Activated CD4-positive, alpha-beta T cell treated with anti-CD3 and anti-CD28 coated beads for 48 hours (primary cell): ENCODE data around the gene SLC2A8.

Experiments
- DNase-seq: peaks from one replicate; pipeline ENCODE4 v3.0.0-alpha.2; 2020

Gene SLC2A8

GRCh38 chr9:127404631-127405030 is 7.7 kb downstream of the SLC2A8 start:
- no peak for DNase-seq

- no peak for DNase-seq
These were observed 8.6 kb downstream of the SLC2A8 start for GRCh38 chr9:127405344-127406125.

DNA sequence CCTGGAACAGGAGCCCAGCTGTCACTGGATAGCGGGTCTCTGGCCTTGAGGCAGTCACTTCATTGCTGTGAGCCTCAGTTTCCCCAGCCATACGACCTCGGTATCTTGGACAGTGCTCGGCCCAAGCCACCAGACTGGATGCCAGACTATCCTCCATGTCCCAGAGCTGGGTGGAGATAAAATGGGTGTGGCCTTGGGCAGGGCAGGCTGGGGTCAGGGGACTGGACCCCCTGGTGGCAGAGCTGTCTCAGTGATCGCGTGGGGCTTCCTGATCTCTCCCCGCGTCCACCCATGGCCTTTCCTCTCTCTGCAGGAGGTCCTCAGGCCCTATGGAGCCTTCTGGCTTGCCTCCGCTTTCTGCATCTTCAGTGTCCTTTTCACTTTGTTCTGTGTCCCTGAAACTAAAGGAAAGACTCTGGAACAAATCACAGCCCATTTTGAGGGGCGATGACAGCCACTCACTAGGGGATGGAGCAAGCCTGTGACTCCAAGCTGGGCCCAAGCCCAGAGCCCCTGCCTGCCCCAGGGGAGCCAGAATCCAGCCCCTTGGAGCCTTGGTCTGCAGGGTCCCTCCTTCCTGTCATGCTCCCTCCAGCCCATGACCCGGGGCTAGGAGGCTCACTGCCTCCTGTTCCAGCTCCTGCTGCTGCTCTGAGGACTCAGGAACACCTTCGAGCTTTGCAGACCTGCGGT is 10.0 kb downstream of the SLC2A8 start:
- DNase-seq = no peak

GRCh38 chr9:127407492-127407843 is 10.5 kb downstream of the SLC2A8 start:
- DNase-seq = no peak

DNA sequence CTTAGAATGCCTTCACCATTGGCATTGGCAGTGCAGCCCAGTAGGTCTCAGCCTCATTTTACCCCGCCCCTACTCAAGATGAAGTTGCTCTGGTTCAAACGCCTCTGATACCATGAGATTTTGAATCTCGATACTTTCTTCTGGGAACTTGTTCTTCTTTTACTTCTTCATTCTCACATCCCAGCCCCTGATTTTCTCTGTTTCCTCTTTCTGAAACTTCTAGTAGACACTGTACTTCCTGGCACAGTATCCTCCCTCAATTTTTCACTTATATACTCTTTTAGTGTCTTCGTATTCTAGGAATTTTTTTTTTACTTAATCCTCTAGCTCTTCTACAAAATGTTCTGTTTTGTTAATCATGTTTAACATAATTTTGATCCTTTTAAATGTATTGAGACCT is 14.2 kb downstream of the SLC2A8 start:
- no peak for DNase-seq

GRCh38 chr9:127415141-127415540 is 18.2 kb downstream of the SLC2A8 start:
- no peak for DNase-seq

GRCh38 chr9:127415657-127416056 is 18.7 kb downstream of the SLC2A8 start:
- DNase-seq = no peak

DNA sequence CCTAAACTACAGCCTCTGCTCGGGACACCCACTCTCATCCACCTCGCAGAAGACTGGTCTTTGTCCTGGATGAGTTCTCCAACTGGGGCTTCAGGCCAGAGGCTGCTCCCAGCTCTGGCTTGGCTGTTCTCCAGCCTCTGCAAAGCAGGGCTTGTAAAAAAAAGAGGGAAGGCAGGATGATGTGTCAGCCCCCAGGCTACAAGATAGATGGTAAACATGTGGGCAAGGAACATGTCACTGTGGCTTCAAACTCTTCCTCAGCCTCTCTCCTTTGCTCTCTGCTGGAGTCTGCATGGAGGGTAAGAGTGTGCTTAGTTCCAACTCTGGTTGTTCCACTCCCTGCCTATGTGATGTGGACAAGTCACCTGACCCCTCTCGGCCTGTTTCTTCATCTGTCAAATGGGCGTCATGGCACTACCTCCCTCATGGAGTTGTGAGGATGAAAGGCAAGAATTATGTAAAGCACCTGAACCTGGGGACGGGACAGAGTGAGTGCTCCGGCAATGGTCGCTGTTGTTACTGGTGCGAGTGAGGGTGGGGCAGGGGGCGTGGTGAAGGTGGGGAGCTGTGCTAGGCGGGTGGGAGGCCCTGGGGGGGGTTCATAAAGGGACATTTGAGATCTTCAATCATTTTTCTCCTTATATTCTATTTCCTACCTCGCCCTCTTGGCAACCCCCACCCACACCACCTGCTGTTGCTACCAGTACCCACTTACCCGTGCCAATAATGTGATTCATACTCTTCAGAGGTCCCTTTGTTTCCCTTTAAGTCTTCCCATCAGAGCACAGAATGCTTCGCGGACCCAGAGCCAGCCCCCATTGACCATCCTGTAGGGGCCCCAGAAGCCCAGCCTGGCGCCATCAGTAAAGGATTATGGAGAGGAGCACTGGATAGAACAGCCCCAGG is 20.4 kb downstream of the SLC2A8 start:
- DNase-seq = no peak

- DNase-seq = peak; percentile 65
These were observed 21.1 kb downstream of the SLC2A8 start for GRCh38 chr9:127418037-127418471.

- DNase-seq = no peak
These were observed 22.4 kb downstream of the SLC2A8 start for GRCh38 chr9:127419348-127419747.

- DNase-seq = no peak
These were observed 24.1 kb downstream of the SLC2A8 start for GRCh38 chr9:127421057-127421456.

GRCh38 chr9:127422133-127422782 is 25.3 kb downstream of the SLC2A8 start:
- DNase-seq = no peak

DNA sequence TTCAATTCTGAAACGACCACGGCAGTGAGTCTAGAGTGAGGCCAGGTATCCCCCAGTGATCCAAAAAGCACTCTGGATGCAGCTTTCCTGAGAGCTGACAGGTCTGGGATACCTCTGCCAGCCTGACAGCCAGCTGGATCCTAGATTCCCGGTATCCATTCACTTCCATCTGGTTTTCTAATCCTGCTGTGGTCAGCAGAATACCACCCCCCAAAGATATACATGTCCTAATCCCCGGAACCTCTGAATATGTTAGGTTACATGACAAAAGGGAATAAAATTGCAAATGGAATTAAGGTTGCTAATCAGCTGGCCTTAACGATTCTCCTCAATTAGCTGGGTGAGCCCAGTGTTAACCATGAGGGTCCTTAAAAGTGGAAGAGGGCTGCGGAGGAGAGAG is 25.8 kb downstream of the SLC2A8 start:
- DNase-seq = no peak

DNA sequence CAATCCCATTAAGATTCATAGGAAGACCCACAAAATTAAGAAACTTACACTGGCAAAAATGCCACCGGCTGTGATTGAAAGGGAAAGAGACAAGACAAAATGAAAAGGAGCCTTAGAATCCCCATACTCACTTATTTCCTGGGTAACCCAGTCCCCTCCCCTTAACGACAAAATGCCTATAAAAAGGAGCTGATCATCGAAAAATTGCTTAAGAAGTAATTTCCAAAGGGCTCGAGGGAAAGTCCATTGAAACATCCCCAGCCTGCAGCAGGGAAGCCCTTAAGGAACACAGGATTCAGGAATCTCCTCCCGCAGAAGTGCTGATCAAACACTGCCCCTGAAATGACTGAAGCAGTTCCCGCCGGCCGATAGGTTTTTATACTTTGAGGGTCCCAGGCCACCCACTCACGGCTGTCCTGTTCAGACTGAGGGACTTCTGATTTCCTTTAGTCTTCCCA is 26.5 kb downstream of the SLC2A8 start:
- DNase-seq = no peak

GRCh38 chr9:127423934-127424675 is 27.1 kb downstream of the SLC2A8 start, which contains the start of gene ZNF79:
ZNF79 (plus strand) TSS chr9:127424382; CDS start chr9:127424788, 406 bp downstream.
- peak; percentile 95 for DNase-seq

- DNase-seq = peak; percentile 54
These were observed 27.7 kb downstream of the SLC2A8 start for GRCh38 chr9:127424676-127424999.

DNA sequence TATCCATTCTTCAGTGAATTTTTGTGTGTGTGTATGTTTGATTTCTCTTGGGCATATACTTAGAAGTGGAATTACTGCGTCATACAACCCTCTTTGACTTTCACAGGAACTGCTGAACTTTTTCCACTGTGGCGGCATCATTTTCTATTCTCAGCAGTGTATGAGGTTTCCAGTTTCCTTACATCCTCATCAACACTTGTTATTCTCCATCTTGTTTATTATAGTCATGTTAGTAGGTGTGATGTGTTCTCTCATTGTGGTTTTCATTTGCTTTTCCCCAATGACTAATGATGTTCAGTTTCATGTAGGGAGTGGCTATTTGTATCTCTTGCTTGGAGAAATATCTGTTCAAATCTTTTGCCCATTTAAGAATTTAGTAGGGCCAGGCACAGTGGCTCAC is 29.8 kb downstream of the SLC2A8 start:
- peak; percentile 71 for DNase-seq

DNA sequence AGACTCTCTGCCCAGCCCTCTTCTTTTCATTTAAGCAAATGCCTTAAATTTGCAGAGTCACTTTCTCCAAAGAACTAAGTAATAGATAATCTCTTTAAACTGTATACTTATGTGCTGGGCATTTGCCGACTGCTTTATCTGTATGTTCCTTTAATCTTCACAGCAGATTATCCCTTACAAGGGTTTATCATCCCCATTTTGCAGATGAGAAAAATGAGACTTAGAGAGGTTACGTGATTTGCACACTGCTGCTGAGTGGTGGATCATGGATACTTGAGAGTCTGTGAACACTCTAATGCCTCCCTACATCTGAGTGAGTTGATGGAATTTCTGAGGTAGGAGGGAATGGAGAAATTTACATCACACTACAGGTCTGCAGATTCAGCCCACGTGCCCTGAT is 31.4 kb downstream of the SLC2A8 start:
- DNase-seq = no peak

GRCh38 chr9:127430415-127430814 is 33.4 kb downstream of the SLC2A8 start:
- DNase-seq = no peak

- DNase-seq = no peak
These were observed 40.7 kb downstream of the SLC2A8 start for GRCh38 chr9:127437497-127438264.

- DNase-seq = no peak
These were observed 41.4 kb downstream of the SLC2A8 start for GRCh38 chr9:127438394-127438793.
